HG03097 (cell line): ENCODE measurements around the gene KANK4.

Source experiments
- ATAC-seq: cut with Tn5 transposase; IDR thresholded peaks from one replicate; pipeline ENCODE4 v1.9.1; 2021; ENCODE audit not compliant: unreplicated experiment, low FRiP score

KANK4 gene

GRCh38 chr1:62337706-62338631, 18.7 kb upstream of the KANK4 start:
- ATAC-seq = no peak

- no peak for ATAC-seq
Observed at GRCh38 chr1:62336995-62337705, 17.9 kb upstream of the KANK4 start.

GRCh38 chr1:62336638-62336994, 17.4 kb upstream of the KANK4 start:
- ATAC-seq = no peak

DNA sequence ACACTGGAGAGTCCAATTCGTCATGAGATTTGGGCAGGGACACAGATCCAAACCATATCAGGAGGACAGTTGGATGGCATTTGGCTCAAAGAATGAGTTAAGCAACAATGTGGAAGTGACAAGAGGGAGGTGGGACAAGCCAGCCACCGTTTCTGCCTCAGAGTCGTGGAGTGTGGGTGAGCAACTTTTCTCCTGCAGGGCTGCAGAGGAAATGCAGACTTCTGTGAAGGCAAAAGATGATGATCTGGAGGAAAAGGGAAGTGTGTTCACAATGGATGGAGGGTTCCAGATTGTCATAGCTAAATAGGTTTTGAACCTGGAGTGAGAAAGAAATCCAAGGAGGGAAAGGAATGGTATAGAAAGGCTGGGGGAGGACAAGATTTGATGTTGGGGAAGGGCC, 16.4 kb upstream of the KANK4 start:
- ATAC-seq = no peak

DNA sequence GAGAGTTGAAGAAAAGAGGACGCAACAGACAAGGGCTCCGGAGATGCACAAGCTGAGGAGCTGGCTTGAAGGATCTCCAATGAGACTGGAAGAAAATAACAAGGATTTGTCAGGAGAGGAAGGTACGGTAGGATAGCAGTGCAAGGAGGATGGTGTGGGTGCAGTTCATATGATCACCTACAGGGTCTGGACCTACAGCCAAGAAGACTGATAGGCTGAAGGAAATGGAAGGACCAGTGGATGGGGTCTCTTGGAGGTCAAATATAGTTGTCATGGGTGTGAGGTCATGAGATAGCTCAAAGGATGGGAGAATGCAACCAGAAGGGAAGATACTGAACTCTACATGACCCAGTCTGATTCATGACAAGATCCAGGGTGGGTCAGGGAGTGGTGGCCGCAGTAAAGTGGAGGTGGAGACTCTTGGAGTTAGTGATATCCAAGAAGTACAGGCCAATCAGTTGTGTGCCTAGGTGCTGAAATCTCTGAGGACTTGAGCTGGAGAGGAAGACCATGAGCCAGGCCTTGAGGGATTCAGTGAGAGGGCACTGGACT, 15.3 kb upstream of the KANK4 start:
- no peak for ATAC-seq

GRCh38 chr1:62333441-62333840, 14.2 kb upstream of the KANK4 start:
- no peak for ATAC-seq

DNA sequence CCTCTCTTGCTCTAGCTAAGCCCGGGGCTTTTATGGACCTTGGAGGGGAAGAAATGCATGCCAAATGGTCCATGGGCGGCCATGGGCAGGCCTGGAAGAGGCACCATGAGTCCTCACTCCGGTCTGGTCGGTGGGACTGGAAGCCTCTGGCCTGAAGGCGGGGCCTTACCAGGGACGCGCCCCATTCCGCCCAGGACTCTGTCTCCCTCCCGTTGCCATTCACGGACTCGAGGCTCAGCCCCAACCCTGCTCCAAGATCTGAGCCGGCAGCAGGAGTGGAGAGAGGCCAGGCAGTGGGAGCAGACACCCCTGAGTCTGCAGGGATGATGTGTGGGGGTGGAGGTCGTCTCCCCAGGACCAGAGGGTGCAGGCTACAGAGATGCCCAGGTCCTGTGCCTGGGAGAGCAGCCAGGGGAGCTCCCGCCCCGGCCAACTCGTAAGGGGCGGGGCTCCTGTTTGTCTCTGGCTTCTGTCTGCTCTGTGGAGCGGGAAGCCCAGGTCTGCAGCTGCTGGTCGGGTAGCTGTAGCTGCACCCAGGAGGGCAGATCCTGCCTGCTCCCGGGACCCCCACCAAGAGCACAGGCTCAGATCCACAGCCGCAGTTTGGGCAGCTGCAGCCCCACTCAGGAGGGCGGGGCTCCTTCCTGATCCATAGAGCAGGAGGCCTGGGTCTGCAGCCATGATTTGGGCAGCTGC, 8.3 kb upstream of the KANK4 start:
- no peak for ATAC-seq

DNA sequence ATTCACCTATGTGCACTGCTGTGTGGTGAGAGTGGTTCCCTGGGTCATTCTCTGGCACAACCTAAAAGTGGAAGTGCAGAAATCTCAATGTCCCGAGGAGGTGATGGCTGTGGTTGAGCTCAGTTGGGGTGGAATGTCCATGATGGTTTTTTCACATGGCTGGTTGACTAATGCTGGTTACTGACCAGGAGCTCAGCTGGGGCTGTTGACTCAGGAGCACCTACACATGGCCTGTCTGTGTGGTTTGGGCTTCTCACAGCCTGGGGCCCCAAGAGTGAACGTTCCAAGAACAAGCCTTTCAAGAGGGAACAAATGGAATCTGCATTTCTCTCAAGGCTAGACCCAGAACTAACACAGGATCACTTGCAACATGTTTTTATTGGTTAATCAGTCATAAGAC, 6.4 kb upstream of the KANK4 start:
- no peak for ATAC-seq

- ATAC-seq = no peak
Observed at GRCh38 chr1:62325081-62325480, 5.8 kb upstream of the KANK4 start.

DNA sequence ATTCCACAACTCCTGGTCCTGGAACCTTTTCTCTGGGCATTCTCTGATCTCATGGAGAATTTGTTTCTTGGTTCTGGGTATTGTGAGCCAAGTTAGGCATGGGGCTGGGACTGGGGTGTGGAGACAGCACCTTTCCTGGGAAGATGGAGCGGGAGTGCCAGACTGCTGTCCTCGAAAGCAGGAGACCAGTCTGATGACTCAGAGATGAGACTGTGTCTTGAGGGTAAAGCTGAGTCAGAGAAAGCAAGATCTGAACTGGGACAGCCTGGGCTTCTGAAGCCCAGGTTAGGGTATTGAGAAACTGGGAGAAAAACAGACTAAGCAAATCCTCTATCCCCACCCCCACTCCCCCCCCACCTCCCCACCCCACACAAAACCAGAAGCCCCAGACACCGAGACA, 2.2 kb upstream of the KANK4 start:
- no peak for ATAC-seq

GRCh38 chr1:62318320-62318755, 896 bp downstream of the KANK4 start:
- no peak for ATAC-seq

DNA sequence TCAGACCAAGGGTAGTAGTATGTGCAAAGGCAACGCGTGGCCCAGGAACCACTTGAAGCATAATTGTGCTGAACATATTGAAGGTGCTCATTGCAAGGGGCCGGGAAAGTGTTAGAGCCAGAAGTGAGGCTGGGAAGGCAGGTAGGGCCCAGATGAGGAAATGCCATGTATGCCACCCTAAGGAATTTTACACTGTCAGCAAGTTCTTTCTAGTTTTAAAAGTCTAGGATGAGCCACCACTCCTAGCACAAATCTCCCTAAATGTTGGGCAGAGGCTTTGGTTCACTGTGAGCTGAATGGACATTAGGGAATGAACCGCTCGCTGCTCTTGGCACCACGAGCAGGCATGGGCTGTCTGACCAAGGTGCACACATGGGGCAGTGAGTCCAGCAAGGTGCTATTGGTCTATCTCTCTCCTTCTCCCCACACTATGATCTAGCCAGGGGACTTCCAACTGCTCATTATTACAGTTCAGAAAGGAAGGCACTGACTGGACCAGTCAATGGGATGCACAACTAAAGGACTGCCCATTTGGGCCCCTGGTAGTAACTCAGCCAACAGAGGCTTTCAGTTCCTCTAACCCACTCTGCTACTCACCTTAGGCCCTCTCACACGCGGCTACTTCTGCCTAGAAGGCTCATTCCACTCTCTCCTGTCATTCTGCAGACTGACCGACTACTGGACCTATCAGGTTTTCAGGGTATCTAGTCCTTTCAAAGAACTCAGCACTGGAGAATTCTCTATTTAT, 2.0 kb downstream of the KANK4 start:
- no peak for ATAC-seq

DNA sequence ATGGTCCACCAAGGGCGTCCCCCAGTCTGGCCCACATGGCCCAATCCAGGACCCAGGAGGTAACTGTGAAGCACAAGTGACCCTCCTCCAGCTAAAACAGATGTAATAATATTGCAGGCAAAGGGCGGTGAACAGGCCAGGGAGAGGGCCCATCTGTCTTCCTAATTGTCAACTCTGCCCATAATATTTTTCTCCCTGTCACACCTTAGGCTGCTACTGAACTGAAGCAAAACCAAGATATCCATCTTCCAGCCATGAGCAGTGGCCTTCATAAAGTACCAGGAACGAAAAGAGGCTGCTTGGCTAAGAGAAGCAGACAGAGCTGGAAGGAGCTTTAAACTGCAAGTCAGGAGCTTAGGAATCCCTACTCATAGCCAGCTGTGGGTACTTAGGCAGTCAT, 3.1 kb downstream of the KANK4 start:
- ATAC-seq = no peak

- ATAC-seq = no peak
Observed at GRCh38 chr1:62315387-62315786, 3.8 kb downstream of the KANK4 start.

- ATAC-seq = no peak
Observed at GRCh38 chr1:62314454-62315350, 4.5 kb downstream of the KANK4 start.

DNA sequence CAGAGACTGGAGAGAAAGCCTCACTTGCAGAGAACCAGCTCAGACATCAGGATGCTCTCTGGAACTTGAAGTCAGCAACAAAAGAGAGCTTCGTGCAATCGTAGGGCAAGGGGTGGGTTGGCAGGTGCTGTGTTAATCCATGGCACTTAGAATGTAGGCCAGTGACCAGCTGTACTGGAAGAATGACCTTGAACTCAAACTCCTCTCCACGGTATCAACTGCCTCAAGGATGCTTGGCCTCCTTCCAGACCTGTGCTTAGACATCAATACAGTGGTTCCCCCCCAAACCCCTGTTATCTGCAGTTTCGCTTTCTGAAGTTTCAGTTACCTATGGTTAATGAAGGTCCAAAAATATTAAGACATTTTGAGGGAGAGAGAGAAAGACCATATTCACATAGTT, 6.5 kb downstream of the KANK4 start:
- no peak for ATAC-seq

DNA sequence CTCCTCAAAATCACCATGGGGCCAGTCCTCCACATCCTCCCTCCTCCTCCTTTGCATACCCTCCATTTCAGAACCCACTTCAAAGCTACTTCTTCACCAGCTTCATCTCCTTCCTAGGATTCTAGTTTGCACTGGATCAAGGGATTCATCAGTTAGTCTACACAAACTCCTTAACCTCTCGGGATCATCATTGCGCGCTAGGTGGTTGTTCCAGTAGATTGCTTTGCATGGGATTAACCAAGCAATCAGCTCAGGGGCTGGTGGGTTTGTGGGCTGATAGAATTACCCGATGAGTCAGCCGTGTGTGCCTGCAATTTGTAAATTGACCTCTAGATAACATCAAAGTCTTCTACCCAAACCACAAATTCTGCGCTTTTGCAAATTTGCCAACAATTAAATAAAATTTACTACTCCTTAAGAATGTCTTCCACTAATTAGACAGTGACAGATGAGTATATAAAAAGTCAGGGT, 7.7 kb downstream of the KANK4 start:
- ATAC-seq = no peak

GRCh38 chr1:62309906-62310305, 9.3 kb downstream of the KANK4 start:
- ATAC-seq = no peak

DNA sequence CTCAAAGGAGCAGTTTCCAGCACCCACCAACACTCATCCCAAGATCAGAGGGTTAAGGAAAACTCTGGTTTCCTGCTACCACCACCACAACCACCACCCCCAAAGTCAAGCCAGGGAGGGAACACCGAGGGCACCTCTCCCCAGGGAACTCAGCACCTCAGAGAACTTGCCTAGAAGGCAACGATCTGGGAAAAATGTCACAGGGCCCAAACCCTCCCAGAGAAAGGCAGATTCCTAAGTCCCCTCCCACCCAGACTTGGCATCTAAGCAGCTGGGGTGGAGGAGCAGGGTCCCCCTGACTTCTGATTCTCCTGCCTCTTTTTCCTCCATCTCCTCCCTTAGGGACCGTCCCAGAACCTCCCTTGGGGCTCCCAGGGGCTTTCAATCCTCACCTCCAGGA, 10.6 kb downstream of the KANK4 start:
- no peak for ATAC-seq
